Caco-2 (cell line): Measurements from ENCODE around the gene SGTA. TPM values are rescaled to one million over a fixed set of nuclear protein-coding genes. Genes with fewer than 3 reads are reported as not detected.

Source experiments
- BruUV-seq: library from RNA; stranded (reverse); fragments of 400-500 nt; replicated peaks from 2 replicates; lab custom pipeline; 2021; lab: Mats Ljungman, UMichigan
- CTCF ChIA-PET: fragments of 300-600 bp; sonication (Branson Sonifier 250); formaldehyde crosslinking; loops from one replicate; lab custom pipeline; 2022; ENCODE audit warnings: antibody characterized with exemption; lab: Charles Lee
- POLR2A ChIA-PET: fragments of 300-600 bp; sonication (Branson Sonifier 250); formaldehyde crosslinking; loops from one replicate; lab custom pipeline; 2022; ENCODE audit warnings: antibody characterized with exemption; lab: Charles Lee
- DNase-seq, 2 experiments: peaks; one replicate each; pipeline versions ENCODE4 v3.0.0 to v3.0.0-alpha.2; 2020 to 2022
- H3K27me3 ChIP-seq: replicated peaks from 2 replicates; pipeline ENCODE4 v1.6.0; 2011; ENCODE audit warnings: low read length; ENCODE audit not compliant: control insufficient read depth, insufficient read depth
- H3K36me3 ChIP-seq: 2 replicates; pipeline ENCODE4 v1.5.1; 2011; ENCODE audit warnings: low read length; ENCODE audit not compliant: control insufficient read depth, insufficient read depth
- H3K4me1 ChIP-seq: fragments of 250-450 bp; sonication (Bioruptor Pico); 2 replicates; pipeline ENCODE4 v1.5.1; 2020; ENCODE audit warnings: mild to moderate bottlenecking
- H3K4me3 ChIP-seq: 2 replicates; pipeline ENCODE4 v1.5.1; 2011; ENCODE audit warnings: low read depth, mild to moderate bottlenecking, control low read depth, low read length
- H3K9me3 ChIP-seq: fragments of 250-450 bp; sonication (Bioruptor Pico); 2 replicates; pipeline ENCODE4 v1.5.1; 2020; ENCODE audit warnings: mild to moderate bottlenecking, moderate library complexity
- H3K27ac Mint-ChIP-seq: one replicate; pipeline ENCODE4 v1.8.0; 2022; ENCODE audit warnings: mixed read lengths; ENCODE audit not compliant: unreplicated experiment
- H3K27me3 Mint-ChIP-seq: one replicate; pipeline ENCODE4 v1.8.0; 2022; ENCODE audit warnings: mixed read lengths; ENCODE audit not compliant: insufficient read depth, unreplicated experiment
- H3K36me3 Mint-ChIP-seq: one replicate; pipeline ENCODE4 v1.8.0; 2022; ENCODE audit warnings: mild to moderate bottlenecking, mixed read lengths; ENCODE audit not compliant: insufficient read depth, unreplicated experiment
- H3K4me1 Mint-ChIP-seq: one replicate; pipeline ENCODE4 v1.8.0; 2022; ENCODE audit warnings: low read depth, mixed read lengths; ENCODE audit not compliant: unreplicated experiment
- H3K4me3 Mint-ChIP-seq: one replicate; pipeline ENCODE4 v1.8.0; 2022; ENCODE audit warnings: mild to moderate bottlenecking, moderate library complexity, mixed read lengths; ENCODE audit not compliant: unreplicated experiment
- H3K9me3 Mint-ChIP-seq: one replicate; pipeline ENCODE4 v1.8.0; 2022; ENCODE audit warnings: mixed read lengths; ENCODE audit not compliant: unreplicated experiment
- CTCF ChIP-seq, 2 experiments: fragments of 200-600 bp in 1 of 2; IDR thresholded peaks; 1 replicate in 1 of 2; 2 replicates in 1 of 2; pipeline versions ENCODE4 v1.5.1 to v1.8.0; 2011 to 2022; ENCODE audit warnings: antibody characterized with exemption in 1 of 2, control low read depth in 1 of 2, inconsistent platforms in 1 of 2, low read depth in 1 of 2, low read length in 1 of 2, mild to moderate bottlenecking in 1 of 2, moderate library complexity in 1 of 2; ENCODE audit not compliant: insufficient read depth in 1 of 2, severe bottlenecking in 1 of 2, unreplicated experiment in 1 of 2
- intact Hi-C: fragments of 100-400 bp; cut with micrococcal nuclease; formaldehyde crosslinking; loops from one replicate; pipeline ENCODE4 v1.10.0; 2022; ENCODE audit not compliant: unreplicated experiment
- total RNA-seq: library from RNA; stranded (reverse); gene quantifications from 2 replicates; pipeline ENCODE4 v1.2.3, GENCODE V29; 2022

Gene SGTA
- total RNA-seq, 1 experiment from 2014 or later: 90.1 TPM

GRCh38 chr19:2814426-2814825 is 31.4 kb upstream of the SGTA start:
- POLR2A ChIA-PET: no interaction called here
- Histone ChIP-seq H3K9me3 (no peaks in the 10 kb centered on the region), H3K4me3 (no peak overlapping the region), H3K4me1 (peaks cover 28% of the 10 kb centered on the region), H3K27me3 (no peaks in the 10 kb centered on the region), H3K36me3 (0 out of 2 replicates have a peak, but pooled peaks cover under 1% of the 10 kb centered on the region)
- Mint-ChIP-seq H3K4me3 (no peak overlapping the region), H3K27ac (no peak overlapping the region), H3K9me3 (no peaks in the 10 kb centered on the region), H3K36me3 (peaks cover 52% of the 10 kb centered on the region), H3K4me1 (no peaks in the 10 kb centered on the region), H3K27me3 (no peaks in the 10 kb centered on the region)
- no TSS peak for BruUV-seq
- no peak for TF ChIP-seq CTCF (IDR thresholded peaks at IDR 0.05; ENCODE audit: insufficient read depth in 1 of 2, low read depth in 1 of 2, low read length in 1 of 2, severe bottlenecking in 1 of 2, unreplicated experiment in 1 of 2)
- CTCF ChIA-PET: no interaction called here
- DNase-seq: no peak
- intact Hi-C loops: no loop called here

GRCh38 chr19:2813235-2814160 is 30.4 kb upstream of the SGTA start:
- no peak overlapping the region for H3K4me3 Mint-ChIP-seq
- BruUV-seq: TSS peak; percentile 14
- intact Hi-C loops: no loop called here
- no peak overlapping the region for H3K4me3 ChIP-seq
- no peaks in the 10 kb centered on the region for H3K27me3 ChIP-seq
- no peaks in the 10 kb centered on the region for H3K4me1 Mint-ChIP-seq
- H3K27ac Mint-ChIP-seq: peak overlapping the region; percentile 25
- ChIA-PET CTCF (no interaction called here), POLR2A (interaction anchor here (0.6 kb wide), 1 partner anchor 273 kb away, joined by 5 read pairs; no protein-coding TSS in a partner anchor)
- no peaks in the 10 kb centered on the region for H3K9me3 ChIP-seq
- H3K36me3 Mint-ChIP-seq: peaks cover 57% of the 10 kb centered on the region
- no peak for TF ChIP-seq CTCF (IDR thresholded peaks at IDR 0.05; ENCODE audit: insufficient read depth in 1 of 2, low read depth in 1 of 2, low read length in 1 of 2, severe bottlenecking in 1 of 2, unreplicated experiment in 1 of 2)
- H3K27me3 Mint-ChIP-seq: no peaks in the 10 kb centered on the region
- no peaks in the 10 kb centered on the region for H3K9me3 Mint-ChIP-seq
- 0 out of 2 replicates have a peak, but pooled peaks cover 1% of the 10 kb centered on the region for H3K36me3 ChIP-seq
- peak; percentile 62 to 66 for DNase-seq
- peaks cover 28% of the 10 kb centered on the region for H3K4me1 ChIP-seq

GRCh38 chr19:2812414-2813234 is 29.6 kb upstream of the SGTA start:
- no peak for DNase-seq
- Mint-ChIP-seq H3K4me1 (no peaks in the 10 kb centered on the region), H3K9me3 (no peaks in the 10 kb centered on the region), H3K4me3 (no peak overlapping the region), H3K27ac (no peak overlapping the region), H3K36me3 (peaks cover 55% of the 10 kb centered on the region), H3K27me3 (no peaks in the 10 kb centered on the region)
- H3K4me1 ChIP-seq: peaks cover 28% of the 10 kb centered on the region
- no peak for TF ChIP-seq CTCF (IDR thresholded peaks at IDR 0.05; ENCODE audit: insufficient read depth in 1 of 2, low read depth in 1 of 2, low read length in 1 of 2, severe bottlenecking in 1 of 2, unreplicated experiment in 1 of 2)
- BruUV-seq: no TSS peak
- no peak overlapping the region for H3K4me3 ChIP-seq
- POLR2A ChIA-PET: no interaction called here
- intact Hi-C loops: no loop called here
- no peaks in the 10 kb centered on the region for H3K9me3 ChIP-seq
- CTCF ChIA-PET: no interaction called here
- no peaks in the 10 kb centered on the region for H3K27me3 ChIP-seq
- H3K36me3 ChIP-seq: 0 out of 2 replicates have a peak, but pooled peaks cover 1% of the 10 kb centered on the region
